Adrenal gland (tissue), 5 donors: ENCODE results near the gene GRWD1.

Experiments
- POLR2A ChIP-seq, 2 donors: fragments of 450-650 bp; IDR thresholded peaks; one replicate each; pipeline ENCODE4 v1.6.1; 2017; ENCODE audit warnings: antibody characterized with exemption in 2 of 2, mild to moderate bottlenecking in 2 of 2, moderate library complexity in 1 of 2
- TF ChIP-seq, protein P1 (sequence below), 6 experiments: fragments of 450-650 bp in 4 of 6; fragments of 200-600 bp in 2 of 6; sonication (generic) in 1 of 6; IDR thresholded peaks; 1 replicate in 5 of 6; 2 replicates in 1 of 6; pipeline versions ENCODE4 v1.5.1 to v1.8.0; 2016 to 2021; ENCODE audit warnings: antibody characterized with exemption in 6 of 6, mild to moderate bottlenecking in 2 of 6, moderate library complexity in 1 of 6
- donor health status: DM: no; HTN: no; CAD: no.

DNA sequence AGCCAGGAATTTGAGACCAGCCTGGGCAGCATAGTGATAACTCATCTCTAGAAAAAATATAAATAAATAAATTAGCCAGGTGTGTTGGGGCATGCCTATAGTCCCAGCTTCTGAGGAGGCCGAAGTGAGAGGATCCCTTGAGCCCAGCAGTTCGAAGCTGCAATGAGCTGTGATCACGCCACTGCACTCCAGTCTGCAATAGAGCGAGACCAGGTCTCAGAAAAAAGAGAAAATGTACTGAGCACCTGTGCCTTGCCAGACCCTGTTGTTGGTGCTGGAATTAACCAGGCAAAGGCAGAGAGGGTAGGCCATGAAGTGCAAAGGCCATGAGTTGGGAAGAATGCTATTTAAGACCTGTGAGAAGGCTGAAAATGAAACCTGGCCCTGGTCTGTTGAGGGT, 26.1 kb downstream of the GRWD1 start:
- TF ChIP-seq, protein P1, sequence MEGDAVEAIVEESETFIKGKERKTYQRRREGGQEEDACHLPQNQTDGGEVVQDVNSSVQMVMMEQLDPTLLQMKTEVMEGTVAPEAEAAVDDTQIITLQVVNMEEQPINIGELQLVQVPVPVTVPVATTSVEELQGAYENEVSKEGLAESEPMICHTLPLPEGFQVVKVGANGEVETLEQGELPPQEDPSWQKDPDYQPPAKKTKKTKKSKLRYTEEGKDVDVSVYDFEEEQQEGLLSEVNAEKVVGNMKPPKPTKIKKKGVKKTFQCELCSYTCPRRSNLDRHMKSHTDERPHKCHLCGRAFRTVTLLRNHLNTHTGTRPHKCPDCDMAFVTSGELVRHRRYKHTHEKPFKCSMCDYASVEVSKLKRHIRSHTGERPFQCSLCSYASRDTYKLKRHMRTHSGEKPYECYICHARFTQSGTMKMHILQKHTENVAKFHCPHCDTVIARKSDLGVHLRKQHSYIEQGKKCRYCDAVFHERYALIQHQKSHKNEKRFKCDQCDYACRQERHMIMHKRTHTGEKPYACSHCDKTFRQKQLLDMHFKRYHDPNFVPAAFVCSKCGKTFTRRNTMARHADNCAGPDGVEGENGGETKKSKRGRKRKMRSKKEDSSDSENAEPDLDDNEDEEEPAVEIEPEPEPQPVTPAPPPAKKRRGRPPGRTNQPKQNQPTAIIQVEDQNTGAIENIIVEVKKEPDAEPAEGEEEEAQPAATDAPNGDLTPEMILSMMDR (IDR thresholded peaks at IDR 0.05), result no peak
- no peak for TF ChIP-seq POLR2A (IDR thresholded peaks at IDR 0.05)
